NAMALWA (cell line): ENCODE results near the gene ALK.
A peak's percentile ranks its signal among the peaks of the same experiment; 100 is the strongest.

Experiments used
- DNase-seq: peaks from one replicate; pipeline ENCODE4 v3.0.0-alpha.2; 2015; ENCODE audit warnings: low spot score

Gene ALK

DNA sequence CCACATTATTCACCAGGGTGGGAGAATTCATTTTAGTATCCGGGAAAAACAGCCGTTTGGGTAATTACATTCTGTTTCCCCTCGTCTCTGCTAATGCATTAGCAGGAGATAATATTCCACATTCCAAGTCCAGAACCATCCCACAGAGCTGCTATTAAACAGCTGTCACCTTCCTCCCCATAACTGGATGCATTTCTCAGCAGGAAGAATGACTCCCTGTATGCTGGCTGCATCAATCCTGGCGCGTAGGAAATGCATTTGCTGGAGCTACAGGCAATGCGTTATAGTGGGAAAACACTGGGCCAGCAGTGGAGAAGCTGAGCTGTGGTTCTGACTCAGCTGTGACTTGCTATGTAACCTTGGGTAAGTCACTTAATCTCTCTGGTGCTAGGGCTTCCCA is 560.2 kb downstream of the ALK start:
- DNase-seq = no peak

DNA sequence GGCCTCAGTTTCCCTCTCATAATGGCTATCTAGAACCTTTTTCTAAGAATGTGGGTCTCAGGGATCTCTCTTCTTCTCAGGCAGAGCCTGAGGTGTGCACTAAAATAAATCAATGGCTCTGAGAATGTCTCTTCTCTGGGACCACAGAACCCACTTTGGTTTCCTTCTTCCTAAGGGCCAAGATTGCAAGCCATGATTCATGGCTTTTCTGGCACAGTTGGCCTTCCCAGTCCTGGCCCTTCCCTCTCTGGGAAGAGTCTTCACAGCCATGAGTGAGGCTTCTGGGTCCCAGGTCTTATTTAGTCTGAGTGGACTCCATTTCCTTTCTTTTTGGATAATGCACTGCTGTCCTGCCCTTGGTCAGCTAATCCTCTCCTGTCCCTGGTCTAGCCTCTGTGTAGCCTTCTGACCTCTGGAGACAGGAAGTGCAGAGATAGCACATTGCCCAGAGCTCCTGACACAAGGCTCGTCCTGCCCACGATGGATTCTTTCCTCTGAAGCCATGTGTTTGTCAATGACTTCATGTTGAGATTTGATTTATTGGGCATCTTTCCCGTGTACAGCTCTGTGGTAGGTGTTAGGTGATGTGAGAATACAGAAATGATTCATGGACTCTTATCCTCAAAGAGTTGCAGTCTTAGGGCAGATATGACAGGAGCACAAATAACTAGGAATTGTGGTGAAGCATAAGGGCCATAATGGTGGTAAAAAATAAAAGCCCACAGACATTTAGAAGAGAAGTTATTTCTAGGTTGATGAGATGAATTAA is 561.2 kb downstream of the ALK start:
- DNase-seq = no peak

DNA sequence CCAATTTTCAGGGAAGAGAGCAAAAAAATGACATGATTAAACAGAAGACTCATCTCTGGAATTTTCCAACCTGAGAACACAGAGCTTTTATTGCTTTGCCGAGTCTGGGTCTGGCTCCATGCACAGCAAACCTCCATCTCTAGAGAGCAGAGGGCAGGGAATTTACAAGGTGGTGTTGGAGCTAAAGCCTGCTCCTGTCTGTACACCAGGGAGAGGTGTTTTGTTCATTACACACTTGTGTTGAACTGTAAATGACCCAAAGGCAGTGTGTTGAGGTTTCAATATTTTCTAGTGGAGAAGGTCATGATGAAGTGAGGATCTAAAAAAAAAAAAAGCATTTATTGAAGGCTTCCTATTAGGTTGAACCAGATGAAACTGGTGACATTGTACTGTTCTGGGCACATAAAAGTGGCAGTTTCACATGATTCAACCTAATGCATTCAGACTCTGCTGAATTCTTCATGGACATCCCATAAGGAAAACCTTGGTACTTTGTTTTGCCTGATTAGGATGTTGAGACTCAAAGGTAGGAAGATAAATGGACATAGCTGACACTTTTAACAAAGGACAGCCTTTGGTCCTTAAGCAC is 567.9 kb downstream of the ALK start:
- DNase-seq = no peak

DNA sequence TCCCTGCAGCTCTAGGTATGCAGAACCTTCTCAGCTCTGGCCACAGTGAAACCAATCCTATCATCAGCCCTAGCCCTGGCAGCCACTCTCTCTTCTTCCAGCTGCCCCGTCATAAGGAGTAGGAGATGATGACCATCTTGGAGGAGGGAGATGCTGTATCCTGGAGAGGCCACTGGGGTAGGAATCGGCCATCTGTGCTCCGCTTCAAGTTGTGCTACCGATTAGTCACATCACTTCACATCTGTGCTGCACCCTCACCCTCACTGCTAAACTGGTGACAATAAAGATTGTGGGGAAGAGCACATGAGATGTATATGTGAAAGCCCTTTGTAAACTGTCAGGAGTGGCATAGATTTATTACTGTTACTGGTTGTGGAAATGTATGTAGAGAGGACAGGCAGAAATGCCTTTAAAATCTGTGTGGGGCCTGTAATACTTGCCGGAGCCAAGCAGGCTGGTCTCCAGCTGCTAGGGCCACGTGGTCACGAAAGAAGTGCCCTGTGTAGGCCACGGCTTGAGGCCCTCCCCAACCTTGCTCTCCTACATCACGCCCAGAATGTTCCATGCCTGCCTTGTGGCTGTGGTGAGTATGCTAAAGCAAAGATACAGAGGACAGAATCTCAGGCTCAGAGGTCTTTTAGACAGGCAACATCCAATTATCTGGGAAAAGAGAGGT is 569.3 kb downstream of the ALK start:
- no peak for DNase-seq

DNA sequence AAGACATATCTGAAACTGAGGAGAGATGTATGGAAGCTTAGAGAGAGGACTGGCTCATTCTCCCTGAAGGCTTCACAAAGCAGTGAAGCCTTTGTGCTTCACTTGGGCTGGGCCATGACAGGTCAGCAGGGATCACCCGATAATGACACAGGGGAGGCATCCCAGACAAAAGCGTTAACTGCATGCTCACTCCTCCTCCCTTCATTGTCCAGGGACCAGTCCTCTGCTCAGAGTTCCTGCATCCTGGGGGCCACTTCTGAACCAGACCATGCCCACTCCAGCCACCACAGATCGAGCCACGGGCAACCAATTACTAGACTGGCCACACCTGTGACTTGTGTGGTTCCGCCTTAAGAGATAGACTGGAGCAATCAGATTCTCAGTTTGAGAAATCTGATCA is 570.1 kb downstream of the ALK start:
- DNase-seq = no peak

DNA sequence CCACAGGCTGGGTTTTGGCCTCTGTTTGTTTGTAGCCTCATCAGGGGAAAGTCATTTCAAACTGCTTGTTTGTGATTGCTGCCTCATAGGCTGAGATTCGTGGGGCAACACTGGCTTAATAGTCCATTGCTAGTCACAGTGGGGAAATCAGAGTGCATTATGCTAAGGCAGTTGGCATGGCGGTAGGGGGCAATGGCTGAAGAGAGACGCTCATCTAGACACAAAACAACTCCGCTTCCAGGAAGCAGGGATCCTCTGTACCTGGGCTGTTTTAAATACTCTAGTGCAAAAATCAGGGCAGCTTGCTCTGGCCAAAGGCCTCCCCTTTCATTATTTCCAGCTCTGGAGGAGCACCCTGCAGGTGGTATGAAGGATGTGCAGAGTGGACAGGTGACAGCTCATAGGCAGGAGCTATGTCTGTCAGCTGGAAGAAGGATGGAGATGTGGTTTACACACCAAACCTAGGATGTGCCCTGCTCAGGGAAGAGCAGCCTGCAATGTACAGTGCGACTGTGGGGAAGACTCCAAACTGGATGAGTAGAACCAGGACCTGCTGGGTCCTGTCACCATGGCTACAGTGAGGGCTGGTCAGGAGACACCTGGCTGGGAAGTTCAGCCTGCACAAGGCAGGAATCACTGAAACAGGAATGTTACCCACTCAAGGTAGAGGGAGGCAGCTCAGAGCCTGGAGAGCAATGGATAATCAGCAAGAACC is 571.9 kb downstream of the ALK start:
- no peak for DNase-seq

DNA sequence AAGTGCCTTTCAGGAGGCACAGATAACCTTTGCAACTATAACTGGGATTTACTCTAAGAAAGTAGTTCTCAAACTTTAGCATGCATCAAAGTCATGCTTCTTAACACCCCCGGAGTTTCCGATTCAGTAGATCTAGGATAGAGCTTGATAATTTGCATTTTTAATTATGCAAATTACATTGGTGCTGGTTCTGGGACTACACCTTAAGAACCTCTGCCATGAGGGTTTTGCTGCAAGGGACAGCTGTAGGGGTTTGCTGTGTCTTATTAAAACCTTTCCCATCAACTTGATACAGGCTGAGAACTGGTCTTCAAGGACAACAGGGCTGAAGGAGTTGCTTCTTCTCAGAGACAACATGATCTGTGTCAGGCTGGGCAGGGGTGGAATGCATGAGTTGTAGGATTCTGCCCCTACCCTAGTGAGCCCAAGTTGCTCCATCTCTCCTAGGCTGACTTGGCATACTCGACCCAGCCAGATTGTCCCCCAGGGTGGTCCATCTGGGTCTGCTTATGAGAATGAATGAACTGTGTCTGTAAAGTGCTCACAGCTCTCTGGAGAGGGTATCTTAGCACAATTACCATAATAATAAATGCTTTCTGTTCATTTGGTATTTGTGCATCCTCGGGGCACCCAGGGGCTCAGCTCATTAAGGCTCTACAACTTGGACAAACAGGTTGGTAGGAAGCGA is 573.5 kb downstream of the ALK start:
- no peak for DNase-seq

DNA sequence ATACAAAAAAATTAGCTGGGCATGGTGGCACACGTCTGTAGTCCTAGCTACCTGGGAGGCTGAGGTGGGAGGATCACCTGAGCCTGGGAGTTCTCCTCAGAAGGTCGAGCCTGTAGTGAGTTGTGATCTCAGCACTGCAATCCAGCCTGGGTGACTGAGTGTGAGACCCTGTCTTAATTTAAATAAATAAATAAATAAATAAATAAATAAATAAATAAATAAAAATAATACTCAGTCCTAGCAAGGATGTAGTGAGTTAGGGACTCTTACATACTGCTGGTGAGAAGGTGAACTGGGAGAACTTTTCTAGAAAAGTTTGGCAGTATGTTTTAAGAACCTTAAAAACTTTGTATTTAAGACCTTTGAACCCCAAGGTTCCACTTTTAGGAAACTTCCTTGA is 576.1 kb downstream of the ALK start:
- DNase-seq = no peak

DNA sequence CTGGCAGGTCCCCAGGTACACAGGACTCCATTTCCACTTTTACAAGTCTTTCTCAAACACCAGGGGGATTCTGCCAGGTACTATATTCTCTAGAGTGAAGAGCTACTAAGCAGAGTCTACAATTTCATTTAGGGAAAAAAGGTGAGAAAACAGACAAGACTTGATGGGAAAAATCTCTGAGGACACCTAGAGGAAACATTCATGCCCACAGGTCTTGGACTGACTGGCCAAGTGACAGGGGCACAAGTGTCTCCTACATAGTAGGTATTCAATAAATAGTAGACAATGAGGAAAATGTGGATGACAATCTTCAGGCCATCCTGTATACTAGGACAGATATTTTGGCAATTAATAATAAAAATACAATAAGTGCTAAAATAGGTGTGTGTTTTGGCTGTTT is 577.6 kb downstream of the ALK start:
- no peak for DNase-seq

DNA sequence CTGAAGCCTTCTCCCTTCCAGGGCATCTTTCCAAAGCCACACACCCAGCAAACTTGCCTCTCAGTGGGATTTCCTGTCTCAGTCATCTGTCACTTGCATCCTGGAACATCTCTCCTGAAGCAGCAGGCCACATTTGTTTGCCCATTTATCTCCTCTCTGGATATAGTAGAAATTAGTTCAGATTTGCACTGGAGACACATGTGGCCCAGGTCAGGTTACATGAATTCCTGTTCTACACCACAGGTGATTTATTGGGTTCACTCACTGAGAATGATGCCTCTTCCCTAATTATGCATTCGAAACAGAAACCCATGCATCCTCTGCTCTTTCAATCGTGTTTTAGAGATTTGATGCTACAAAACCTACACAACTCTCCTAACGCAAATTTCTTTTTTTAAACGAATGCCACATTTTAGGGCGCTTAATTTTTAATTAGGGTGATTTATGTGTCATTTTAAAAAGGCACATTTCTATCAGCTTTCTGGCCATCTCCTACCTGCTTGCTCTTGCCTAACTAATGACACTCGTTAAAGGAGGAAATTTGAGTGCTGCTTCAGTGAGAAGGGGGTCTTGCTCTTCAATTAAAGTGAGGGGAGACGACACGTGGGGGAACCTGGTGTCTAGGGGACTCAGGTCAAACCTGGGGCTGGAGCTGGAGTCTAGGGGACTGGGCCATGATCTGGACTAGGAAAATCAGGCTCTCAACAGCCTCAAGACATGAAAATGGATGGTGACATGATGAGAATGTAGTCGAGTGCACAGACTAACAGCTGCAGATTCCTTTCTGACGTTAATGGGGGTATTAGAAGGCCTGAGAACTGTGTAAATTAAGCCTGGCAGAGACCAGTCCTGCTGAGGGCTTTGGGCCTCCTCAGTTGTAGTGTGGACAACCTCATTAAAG is 584.8 kb downstream of the ALK start:
- no peak for DNase-seq

DNA sequence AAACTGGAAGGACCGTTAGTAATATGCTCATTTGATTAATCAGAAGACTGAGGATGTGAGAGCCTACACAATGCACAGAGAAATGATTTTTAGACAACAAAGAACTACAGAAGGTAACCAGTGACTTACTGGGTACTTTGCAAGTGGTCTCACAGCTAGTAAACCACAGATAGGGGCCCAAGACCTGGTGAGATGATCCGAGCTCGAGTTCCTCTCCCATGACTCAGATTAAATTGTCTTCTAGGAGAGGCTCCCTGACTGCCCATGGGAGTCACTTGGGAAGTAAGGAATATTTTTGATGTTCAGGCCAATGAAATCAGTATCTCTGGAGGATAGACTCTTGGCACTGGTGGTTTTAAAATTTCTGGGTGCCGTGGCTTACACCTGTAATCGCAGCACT is 586.0 kb downstream of the ALK start:
- DNase-seq = no peak

DNA sequence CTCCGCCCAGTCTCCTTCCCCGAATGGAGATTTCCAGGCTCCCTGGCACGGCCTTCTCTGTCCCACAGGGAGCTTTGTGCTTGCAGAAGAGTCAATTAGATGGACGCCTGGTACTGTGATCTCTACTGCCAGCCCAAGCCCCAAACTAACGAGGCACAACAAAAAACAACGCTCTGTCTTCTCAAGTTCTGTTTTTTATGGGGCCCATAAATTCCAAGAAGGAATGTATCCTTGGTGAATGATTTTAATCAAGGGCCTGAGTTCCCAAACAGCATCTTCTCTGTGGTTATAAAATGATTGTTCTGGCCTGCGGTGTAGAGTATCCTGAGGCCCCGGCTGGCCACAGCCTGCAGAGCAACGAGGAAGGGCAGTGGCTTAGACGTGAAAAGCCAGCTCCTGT is 586.7 kb downstream of the ALK start:
- DNase-seq = no peak

DNA sequence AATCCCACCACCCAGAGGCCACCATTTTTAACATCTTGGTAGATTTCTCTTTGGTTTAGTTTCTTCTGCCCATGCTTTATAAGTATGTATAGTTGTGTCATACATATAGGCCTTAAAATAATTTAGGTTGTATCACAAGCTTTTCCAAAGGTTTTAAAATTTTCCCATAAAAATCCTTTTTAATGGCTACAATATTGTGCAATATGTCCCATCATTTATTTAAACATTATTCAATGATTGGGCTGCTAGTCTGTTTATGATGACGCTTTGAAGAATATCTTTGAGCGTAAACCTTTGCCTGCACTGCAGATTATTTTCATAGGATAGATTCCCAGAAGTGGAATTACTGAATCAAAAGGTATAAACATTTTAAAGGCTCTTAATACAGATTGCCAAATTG is 588.8 kb downstream of the ALK start:
- no peak for DNase-seq

DNA sequence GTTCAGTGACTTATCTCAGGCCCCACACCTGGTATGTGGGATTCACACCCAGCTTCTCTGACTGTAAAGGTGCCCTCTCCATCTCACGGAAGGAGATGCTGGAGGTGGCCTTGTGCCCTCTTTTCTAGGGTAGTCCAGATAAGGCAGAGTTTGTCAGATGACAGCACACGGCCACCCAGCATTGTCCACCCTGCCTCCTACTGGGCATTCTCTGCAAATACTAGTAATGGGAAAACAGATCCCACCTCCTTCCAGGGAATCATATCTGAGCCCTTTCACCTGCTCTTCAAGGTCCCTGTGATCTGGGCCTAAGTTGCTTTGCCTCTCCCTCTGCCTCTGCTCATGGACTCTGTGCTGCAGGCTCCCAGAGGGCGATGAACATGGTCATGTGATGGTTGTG is 591.5 kb downstream of the ALK start:
- no peak for DNase-seq

DNA sequence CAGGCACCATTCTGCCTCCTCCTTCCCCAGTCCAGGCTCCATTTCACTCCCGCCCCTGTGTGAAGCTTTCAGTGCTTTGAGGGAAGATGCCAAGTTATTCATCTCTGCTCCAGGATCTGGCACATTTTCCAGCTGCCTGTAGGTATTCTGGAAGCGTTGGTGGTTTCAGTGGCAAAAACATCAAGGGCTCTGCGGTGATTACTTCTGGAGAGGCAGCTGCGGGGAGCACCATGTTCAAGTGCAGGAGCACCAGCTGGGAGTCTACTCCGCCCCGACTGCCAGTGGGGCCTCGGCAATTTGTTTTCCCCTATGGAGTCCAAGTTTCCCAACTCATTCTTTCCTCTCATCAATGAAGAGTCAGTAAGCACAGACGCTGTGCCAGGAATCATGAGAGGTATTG is 594.5 kb downstream of the ALK start:
- no peak for DNase-seq

DNA sequence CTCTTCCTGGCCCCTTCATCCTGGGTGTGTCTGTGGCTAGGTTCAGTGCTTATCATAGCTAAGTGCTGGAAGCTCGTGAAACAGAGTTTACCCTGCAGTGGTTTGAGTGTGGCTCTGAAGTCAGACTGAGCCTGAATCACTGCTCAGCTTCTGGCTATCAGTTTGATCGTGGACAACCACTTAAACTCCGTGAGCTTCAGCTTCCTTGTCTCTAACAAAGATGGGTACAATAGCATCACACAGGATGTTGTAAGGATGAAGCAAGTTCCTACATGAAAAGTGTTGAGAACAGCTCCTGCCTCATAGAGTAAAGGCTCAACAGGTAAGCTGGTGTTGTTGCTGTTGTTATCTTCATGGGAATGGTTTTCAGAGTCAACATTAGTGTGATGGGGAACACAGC is 595.8 kb downstream of the ALK start:
- DNase-seq = no peak

DNA sequence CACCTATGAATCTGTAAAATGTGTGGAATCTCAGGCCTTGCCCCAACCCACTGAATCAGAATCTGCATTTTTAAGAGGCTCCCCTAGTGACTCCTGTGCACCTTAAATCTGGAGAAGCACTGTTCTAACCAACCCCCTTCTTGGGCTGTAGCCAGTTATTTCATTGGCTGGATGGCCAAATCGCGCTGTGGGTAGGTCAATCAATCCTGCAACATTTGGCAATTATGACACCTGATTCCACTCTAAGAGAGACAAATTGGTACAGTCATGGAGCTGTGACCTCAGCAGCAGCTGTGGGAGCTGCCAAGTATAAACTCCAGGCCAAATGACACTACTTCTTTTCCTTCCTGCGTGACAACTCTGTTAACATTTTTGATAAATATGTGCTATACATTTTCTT is 597.4 kb downstream of the ALK start:
- DNase-seq = no peak

DNA sequence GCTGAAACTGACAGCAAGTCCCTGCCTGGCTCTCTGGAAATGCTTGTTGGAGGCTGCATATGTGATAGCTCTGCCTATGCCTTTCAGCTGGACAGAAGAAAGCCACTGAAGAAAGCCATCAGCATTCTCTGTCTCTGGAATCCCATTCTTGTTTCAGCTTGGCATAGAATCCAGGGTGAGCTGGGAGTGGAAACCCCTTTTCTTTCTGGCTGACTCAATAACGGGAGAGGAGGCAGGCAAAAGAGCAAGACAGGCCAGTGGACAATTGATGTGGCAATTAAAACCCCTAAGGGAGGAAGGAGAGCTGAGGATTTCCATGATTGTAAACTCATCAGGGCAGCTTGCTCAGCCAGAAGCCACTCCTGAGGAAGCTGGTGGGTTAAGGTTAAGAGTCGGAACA is 598.1 kb downstream of the ALK start:
- no peak for DNase-seq

DNA sequence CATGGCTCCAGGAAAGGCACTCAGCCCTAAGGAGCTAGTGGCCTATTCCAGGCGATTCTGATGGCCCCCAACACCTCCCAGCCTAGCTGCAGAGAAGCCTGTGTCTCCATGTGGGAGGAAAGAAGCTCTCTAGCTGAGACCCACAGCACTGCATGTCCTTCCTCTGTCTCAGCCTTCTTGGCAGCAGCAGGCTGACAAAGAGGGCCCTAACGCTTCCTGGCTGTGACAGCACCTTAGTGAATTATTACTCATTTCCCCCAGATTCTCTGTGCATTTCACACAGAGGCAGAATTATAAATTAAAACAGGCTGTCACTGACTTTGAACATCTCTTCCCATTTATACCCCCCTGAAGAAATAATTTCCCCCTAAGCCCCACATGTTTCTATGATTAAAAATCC is 599.4 kb downstream of the ALK start:
- no peak for DNase-seq

DNA sequence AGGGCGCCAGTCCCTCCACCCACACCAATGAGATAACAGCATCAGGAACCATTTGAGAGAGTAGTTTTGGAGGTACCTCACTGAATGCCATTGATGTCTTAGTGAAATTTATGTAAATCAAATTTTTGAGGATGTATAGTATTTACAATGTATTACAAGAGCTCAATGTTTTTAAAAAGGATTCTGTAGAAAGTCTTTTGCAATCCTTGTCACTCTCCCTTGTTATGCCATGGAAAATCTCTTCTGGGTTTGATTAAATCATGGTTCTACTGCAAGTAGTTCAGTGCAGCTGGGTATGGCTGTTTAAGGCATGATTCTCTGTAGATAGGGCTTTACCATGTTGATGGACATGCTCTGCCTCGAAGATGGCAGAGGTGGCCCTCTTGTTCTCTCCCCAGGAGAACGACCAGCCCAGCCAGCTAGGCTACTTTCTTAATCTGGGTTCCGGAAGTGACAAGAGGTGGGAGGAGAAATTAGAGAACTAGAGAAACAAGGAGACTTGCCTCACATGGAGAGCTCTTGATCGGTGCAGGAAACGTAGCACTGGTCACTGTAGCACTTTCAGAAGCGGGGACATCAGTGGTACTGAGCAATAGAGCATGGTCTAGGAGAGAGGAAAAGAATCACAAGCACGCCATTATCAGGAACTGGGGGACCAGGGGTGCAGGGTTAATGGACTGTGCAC is 603.4 kb downstream of the ALK start:
- DNase-seq = no peak

DNA sequence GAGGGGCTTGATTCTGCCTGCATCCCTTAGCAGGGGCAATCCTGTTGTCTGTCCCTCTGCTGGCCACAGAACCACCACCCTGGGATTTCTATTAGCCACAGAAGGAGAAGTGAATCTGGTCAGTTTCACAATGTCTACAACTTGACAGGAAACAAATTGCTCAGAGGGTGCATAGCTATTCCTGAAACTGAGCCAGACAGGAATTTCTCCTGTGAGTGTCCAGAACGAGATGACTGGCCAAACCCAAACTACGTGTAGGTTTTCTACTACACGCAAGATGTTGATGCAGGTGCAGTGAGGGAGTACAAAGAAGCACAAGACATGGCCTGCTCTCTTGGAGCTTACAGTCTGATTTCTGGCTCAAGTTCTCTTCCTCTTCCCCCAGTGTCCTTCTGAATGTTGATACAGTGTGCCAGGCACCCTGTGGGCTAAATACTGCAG is 604.3 kb downstream of the ALK start:
- DNase-seq = peak; percentile 14
